Activated T-cell treated with anti-CD3 and anti-CD28 coated beads, Interleukin-2, amount 50 U/mL, for 1 hour (primary cell): ENCODE data around the gene SDHAF1.

Source experiments
- DNase-seq: peaks from one replicate; pipeline ENCODE4 v3.0.0-alpha.2; 2020

Gene SDHAF1

GRCh38 chr19:35987571-35987896 is 7.5 kb upstream of the SDHAF1 start:
- no peak for DNase-seq

DNA sequence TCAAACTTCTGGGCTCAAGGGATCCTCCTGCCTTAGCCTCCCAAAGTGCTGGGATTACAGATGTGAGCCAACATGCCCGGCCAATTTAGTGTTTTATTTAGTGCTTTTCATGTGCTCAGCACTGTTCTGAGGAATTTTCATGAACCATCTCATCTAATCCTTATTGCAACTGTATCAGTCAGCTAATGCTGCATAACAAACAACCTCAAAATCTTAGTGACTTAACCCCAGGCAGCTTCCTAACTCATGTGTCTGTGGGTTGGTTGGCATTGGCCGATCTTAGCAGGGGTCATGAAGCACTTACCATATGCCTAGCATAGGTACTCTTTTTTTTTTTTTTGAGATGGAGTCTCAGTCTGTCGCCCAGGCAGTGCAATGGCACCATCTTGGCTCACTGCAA is 6.2 kb upstream of the SDHAF1 start:
- DNase-seq: no peak

GRCh38 chr19:35990156-35990555 is 4.8 kb upstream of the SDHAF1 start:
- DNase-seq: no peak

GRCh38 chr19:35990771-35991730 is 3.9 kb upstream of the SDHAF1 start:
- no peak for DNase-seq

DNA sequence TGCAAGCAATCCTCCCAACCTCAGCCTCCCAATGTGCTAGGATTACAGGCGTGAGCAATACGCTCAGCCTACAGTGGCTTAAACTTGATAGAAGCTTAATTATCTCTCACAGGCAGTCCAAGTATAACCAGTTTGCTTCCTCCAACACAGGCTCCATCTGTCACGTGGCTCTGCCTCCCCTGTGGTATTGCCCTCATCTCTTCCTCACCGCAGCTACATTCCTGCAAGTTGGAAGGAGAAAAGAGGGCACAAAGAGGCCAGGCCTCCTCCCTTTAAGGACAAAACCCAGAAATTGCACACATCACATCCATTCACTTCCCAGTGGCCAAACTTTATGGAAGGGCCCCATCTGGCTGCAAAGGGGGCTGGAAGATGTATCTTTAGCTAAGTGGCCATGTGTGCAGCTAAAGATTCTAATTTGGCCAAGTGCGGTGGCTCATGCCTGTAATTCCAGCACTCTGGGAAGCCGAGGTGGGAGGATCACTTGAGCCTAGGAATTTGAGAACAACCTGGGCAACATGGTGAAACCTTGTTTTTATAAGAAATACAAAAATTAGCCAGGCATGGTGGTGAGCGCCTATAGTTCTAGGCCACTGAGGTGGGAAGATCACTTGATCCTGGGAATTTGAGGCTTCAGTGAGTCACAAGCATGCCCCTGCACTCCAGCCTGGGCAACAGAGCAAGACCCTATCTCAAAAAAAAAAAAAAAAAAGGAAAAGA is 3.1 kb upstream of the SDHAF1 start:
- DNase-seq: no peak

- DNase-seq: no peak
Measured at GRCh38 chr19:35992907-35993765, 1.9 kb upstream of the SDHAF1 start.

DNA sequence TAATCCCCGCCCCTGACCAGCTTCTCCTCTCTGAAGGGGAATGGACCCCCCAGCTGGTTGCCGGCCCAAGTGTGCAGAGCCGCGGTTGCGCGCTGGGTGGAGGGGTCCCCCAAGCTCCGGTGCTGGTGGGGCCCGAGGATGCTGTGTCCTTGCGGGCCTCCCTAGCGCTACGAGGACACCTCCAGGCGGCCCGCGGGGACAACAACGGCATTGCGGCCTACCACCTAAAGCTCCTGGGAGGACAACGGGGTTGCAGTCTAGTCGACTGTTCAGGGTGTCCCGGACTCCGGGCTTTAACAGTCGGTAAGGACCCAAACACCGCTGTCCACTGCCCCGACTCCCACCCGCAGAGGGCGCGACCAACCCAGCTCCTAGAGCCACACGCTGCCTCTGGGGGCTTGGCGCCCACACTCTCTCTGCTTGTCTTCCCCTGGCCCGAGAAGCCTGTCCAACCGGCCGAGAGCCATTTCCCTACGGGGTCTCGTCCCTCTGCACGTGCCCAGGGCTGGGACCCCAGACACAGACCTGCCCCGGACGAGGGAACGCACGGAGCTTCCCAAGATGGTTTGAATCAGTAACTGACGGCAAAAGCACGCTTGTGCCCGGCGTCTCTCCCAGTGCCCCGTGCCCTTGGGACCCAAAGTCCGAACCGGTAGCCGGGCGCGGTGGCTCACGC is 927 bp upstream of the SDHAF1 start:
- no peak for DNase-seq

- DNase-seq: no peak
Measured at GRCh38 chr19:35996777-35997176, 1.8 kb downstream of the SDHAF1 start.

- no peak for DNase-seq
Measured at GRCh38 chr19:36001605-36002004, 6.6 kb downstream of the SDHAF1 start.

DNA sequence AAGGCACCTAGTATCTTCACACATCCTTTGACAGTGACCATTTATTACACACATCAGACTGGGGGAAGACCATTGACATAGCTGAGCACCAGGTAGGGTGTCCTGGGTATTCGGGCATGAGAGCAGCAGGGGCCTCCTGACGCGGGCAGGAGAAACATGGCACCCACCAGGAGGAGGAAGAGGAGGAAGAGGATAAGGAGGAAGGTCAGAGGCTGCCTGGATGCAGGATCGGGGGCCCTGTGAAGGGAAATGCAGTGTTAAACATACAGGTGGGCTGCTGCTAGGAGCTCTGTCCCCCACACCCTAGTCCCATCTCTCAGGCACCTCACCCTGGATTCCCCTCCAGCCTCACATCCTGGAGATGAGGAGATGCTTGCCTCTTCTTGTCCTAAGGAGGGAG is 8.3 kb downstream of the SDHAF1 start:
- DNase-seq: no peak

GRCh38 chr19:36006955-36007354 is 12.0 kb downstream of the SDHAF1 start:
- no peak for DNase-seq

DNA sequence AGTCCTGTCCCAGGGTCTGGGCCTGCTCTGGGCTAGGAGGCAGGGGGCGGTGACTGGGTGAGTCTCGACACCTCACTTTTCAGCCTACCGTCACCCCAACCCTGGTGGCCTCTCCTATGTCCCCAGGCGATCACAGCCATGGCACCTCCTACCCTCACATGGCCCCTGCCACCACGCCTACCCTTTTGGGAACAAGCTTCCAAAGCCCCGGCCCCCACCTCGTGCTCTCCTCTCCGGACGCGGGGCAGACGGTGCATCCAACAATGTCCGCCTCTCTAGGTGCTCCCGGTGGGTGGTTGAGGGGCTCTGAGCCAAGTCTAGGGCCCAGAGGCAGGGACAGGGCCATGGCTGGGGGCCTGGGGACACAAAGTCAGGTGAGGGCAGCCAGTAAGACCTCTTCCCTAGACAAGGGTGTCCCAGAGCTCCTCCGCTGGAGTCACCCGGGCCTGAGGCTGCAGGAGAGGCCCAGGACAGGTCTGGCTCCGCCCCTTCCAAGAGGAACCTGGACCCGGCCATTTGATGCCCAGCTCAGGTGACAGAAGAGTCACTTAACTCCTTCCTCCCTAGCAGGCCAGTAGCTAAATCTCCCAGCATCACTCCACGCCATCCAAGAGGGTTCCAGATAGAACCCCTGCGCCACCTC is 13.5 kb downstream of the SDHAF1 start, which contains the start of gene SYNE4:
TSS of gene SYNE4 (minus strand) at position 478 of the 643 bp plus-strand sequence. CDS start at position 346, 132 bp downstream.
- DNase-seq: no peak

DNA sequence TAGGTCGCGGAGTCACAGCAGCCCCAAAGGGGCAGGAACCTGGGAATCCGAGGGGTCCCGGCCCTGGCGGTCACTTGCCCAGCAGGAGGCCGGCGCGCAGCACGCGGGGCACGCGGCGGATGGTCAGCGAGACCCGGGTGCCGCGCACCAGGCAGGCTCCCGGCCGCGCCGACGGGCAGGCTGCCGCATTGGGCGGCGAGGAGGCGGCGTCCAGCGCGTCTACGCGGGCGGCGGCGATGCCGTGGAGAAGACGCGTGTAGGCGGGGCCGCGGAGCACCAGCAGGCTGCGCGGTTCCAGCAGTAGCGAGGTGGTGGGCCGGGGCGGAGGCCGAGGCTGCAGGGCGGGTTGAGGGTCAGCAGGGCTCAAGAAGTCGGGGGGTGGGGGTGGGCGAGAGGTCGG is 14.2 kb downstream of the SDHAF1 start:
- DNase-seq: peak; percentile 55

DNA sequence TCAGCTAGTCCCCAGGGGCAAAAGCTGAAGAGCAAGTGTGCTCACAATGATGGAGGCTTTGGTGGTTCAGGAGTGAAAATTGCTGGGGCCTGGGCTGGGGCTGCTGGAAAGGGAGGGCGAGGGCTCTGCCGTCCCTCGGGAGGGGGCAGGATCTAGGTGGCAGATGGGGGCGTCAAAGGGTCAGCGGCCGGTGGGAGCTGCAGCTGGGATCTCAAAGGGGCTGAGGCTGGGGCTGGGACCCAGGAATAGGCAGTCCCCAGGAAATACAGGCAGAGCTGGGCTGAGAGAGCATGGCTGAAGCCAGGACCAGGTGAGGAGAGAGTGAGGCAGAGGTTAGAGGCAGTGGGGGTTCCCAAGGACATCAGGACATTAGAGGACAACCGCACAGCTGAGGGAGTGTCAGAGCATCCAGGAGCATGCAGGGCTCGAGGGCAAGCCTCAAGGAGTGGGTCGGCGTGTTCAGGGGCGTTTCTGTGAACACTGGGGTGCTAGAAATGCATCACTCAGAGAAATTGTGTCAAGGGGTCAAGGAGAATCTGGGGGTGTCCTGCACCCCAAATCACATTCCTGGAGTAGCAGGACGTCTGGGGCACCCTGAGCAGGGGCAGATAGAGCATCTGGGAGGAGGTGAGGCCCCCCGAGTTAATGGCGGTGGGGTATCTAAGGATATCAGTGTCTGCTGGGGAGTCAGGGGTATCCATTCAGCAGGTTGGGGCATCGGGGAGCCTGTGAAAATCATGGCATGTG is 14.8 kb downstream of the SDHAF1 start:
- DNase-seq: no peak

DNA sequence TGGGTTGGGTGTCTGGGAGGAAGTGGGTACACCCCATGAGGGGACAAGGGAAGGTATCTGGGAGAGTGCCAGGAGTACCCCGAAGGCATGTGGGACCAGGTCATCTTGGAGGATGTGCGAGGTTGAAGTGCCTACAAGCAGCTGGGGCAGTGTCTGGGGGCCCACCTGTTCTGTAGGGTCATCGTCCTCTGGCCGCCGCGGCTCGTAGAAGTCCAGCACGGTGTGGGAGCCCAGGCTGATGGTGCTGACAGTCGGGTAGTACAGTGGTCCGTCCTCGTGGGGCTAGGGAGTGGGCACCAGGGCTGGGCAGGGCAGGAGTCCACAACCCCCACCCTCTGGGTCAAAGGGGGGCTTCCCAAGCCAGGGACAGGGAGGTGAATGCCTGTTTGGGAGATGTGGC is 15.4 kb downstream of the SDHAF1 start:
- no peak for DNase-seq

- no peak for DNase-seq
Measured at GRCh38 chr19:36013280-36014011, 18.5 kb downstream of the SDHAF1 start.

GRCh38 chr19:36014012-36014924 is 19.3 kb downstream of the SDHAF1 start, which contains the start of gene ALKBH6:
ALKBH6 (minus strand) TSS chr19:36014213; CDS start chr19:36013397, 816 bp downstream.
- DNase-seq: peak; percentile 98

DNA sequence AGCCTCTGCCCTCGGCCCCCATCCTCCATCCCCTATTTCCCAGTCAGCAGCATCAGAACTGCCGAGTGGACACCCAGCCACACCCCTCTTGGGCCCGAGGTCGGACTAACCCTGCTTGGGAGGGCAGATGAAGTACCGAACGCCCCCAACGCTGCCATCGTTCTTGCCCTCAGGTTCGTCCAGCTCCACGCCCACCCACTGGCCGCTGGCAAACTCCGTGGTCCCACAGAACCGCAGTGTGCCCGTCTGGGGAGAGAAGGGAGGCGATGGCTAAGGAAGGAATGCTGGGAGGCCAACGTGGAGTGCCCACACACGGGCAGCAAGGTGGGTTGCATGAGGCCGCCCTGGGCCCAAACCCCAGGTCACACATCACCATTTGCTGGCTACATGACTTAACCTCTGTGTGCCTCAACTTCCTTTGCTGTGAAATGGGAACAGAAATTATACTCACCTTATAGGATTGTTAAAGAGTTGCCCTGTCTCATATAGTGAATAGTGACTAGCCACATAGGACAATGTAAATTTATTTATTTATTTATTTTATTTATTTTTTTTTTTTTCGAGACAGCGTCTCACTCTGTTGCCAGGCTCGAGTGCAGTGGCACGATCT is 24.2 kb downstream of the SDHAF1 start:
- no peak for DNase-seq

- DNase-seq: no peak
Measured at GRCh38 chr19:36023432-36023831, 28.4 kb downstream of the SDHAF1 start.
